Measurements from ENCODE around the gene TFCP2L1.

DNA sequence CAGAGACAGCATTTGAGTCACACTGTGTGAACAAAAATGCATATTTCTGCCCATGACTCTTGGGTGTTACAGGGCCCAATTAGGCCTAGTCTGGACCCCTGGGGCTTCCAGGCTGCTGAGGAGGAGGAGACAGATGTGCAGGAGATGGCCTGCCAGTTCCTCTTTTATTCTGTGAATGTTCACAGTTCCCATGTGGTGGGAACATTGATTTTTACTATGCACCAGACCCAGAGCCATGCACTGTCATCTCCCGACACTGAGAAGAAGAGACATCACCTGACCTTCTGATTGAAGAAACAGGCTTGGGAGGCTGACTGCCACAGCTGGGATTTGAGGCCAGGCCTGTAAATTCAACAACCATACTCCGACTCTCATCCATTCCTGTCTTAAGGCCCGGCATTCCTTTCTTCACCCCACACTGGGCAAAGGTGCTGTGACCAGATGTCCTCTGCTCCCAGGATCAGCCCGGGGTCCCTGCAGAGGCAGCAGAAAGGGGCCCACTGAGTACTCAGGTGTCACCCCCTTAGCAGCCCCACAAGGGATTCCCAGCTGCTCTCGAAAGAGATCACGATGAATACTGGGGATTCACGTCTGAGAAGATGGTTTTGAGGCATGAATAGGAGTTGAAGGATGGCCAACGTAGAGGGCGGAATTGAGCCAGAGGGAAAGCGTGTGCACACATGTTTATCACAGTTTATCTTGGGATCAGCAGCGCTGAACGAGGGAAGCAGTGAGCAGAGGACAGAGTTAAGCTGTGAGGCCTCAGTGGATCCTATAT lies 3.6 kb upstream of the TFCP2L1 start:
- TF ChIP-seq, protein P1, sequence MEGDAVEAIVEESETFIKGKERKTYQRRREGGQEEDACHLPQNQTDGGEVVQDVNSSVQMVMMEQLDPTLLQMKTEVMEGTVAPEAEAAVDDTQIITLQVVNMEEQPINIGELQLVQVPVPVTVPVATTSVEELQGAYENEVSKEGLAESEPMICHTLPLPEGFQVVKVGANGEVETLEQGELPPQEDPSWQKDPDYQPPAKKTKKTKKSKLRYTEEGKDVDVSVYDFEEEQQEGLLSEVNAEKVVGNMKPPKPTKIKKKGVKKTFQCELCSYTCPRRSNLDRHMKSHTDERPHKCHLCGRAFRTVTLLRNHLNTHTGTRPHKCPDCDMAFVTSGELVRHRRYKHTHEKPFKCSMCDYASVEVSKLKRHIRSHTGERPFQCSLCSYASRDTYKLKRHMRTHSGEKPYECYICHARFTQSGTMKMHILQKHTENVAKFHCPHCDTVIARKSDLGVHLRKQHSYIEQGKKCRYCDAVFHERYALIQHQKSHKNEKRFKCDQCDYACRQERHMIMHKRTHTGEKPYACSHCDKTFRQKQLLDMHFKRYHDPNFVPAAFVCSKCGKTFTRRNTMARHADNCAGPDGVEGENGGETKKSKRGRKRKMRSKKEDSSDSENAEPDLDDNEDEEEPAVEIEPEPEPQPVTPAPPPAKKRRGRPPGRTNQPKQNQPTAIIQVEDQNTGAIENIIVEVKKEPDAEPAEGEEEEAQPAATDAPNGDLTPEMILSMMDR (IDR thresholded peaks at IDR 0.05), result no peak
- TF ChIP-seq POLR2AphosphoS5 (IDR thresholded peaks at IDR 0.05), result no peak
- TF ChIP-seq POLR2A (IDR thresholded peaks at IDR 0.05), result no peak
